ENCODE measurements around the gene CAMK1D. TPM values are rescaled to one million over a fixed set of nuclear protein-coding genes. Genes with fewer than 3 reads are reported as not detected.
A peak's percentile ranks its signal among the peaks of the same experiment; 100 is the strongest.
"Not testable (repeated sequence)": the region's sequence is repeated elsewhere in the genome, so short reads cannot be mapped to it uniquely, and the experiment has no call there.

Gene CAMK1D
- total RNA-seq (2014; rRNA removed; shearing (Covaris generic)) = 3.8 and 3.9 TPM in 2 replicates

GRCh38 chr10:12348870-12349628 lies at the start of gene CAMK1D:
Gene CAMK1D, plus strand, starts transcription at chr10:12349547.
- H3K9me3 ChIP-seq (replicated peaks) = no peaks in the 10 kb centered on the region; the same call in 1 of the 2 replicates
- DNase-seq (ENCODE audit: low read depth in 1 of 2, low spot score in 2 of 2) = peak; percentile 70 to 84
- H3K27ac ChIP-seq = peak within 1 kb of the TSS; percentile 80
- H3K4me3 ChIP-seq = peak within 1 kb of the TSS; percentile 76
- no peaks in the 10 kb centered on the region for H3K27me3 ChIP-seq (replicated peaks)
- H3K36me3 ChIP-seq = peaks cover 4% of the 10 kb centered on the region; the same call in 1 of the 2 replicates
- H3K4me1 ChIP-seq (replicated peaks) = peaks cover 17% of the 10 kb centered on the region

GRCh38 chr10:12301036-12301435 lies 48.3 kb upstream of the CAMK1D start:
- DNase-seq (ENCODE audit: low read depth in 1 of 2, low spot score in 2 of 2); H3K27me3 ChIP-seq (replicated peaks); H3K36me3 ChIP-seq; H3K9me3 ChIP-seq (replicated peaks); H3K4me3 ChIP-seq; H3K27ac ChIP-seq; H3K4me1 ChIP-seq (replicated peaks): not testable (repeated sequence)

DNA sequence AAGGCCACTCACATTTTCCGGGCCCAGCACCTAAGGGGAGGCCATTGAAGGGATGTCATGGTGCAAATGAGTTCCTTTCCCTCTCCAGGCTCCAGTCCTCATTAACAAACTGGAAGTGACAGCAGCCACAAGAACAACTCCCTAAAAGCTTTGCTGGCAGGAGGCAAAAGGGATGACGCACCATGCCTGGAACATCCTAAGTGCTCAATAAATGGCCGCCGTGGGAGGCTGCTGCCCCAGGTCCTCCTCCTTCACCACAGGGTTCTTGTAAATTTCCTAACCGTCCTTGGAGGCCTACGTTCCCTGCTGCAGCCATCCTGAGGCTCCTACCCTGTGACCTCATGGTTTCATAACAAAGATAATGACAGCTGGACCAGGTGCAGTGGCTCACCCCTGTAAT lies 41.3 kb upstream of the CAMK1D start:
- Histone ChIP-seq H3K27ac (no peak overlapping the region), H3K4me1 (replicated peaks) (no peaks in the 10 kb centered on the region), H3K4me3 (no peak overlapping the region), H3K27me3 (replicated peaks) (no peaks in the 10 kb centered on the region), H3K36me3 (no peaks in the 10 kb centered on the region), H3K9me3 (replicated peaks) (no peaks in the 10 kb centered on the region)
- no peak for DNase-seq (ENCODE audit: low read depth in 1 of 2, low spot score in 2 of 2)

GRCh38 chr10:12308736-12309375 lies 40.5 kb upstream of the CAMK1D start:
- H3K9me3 ChIP-seq (replicated peaks) = no peaks in the 10 kb centered on the region
- no peaks in the 10 kb centered on the region for H3K4me1 ChIP-seq (replicated peaks)
- no peak overlapping the region for H3K27ac ChIP-seq
- no peak for DNase-seq (ENCODE audit: low read depth in 1 of 2, low spot score in 2 of 2)
- H3K36me3 ChIP-seq = no peaks in the 10 kb centered on the region
- H3K4me3 ChIP-seq = no peak overlapping the region
- H3K27me3 ChIP-seq (replicated peaks) = no peaks in the 10 kb centered on the region

DNA sequence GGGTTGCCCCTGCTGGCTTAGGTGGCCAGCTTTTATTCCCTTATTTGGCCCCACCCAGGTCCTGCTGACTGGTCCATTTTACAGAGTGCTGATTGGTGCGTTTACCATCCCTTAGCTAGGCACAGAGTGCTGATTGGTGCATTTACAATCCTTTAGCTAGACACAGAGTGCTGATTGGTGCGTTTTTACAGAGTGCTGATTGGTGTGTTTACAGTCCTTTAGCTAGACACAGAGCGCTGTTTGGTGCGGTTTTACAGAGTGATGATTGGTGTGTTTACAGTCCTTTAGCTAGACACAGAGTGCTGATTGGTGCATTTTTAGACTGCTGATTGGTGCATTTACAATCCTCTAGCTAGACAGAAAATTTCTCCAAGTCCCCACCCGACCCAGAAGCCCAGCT lies 39.6 kb upstream of the CAMK1D start:
- H3K27me3 ChIP-seq (replicated peaks); H3K4me3 ChIP-seq; H3K9me3 ChIP-seq (replicated peaks); H3K36me3 ChIP-seq; DNase-seq (ENCODE audit: low read depth in 1 of 2, low spot score in 2 of 2); H3K27ac ChIP-seq; H3K4me1 ChIP-seq (replicated peaks): not testable (repeated sequence)

GRCh38 chr10:12314836-12315235 lies 34.5 kb upstream of the CAMK1D start:
- Histone ChIP-seq H3K9me3 (replicated peaks) (no peaks in the 10 kb centered on the region), H3K4me3 (no peak overlapping the region), H3K27me3 (replicated peaks) (no peaks in the 10 kb centered on the region), H3K4me1 (replicated peaks) (no peaks in the 10 kb centered on the region), H3K36me3 (no peaks in the 10 kb centered on the region), H3K27ac (no peak overlapping the region)
- DNase-seq (ENCODE audit: low read depth in 1 of 2, low spot score in 2 of 2) = no peak

GRCh38 chr10:12319076-12319475 lies 30.3 kb upstream of the CAMK1D start:
- Histone ChIP-seq H3K4me1 (replicated peaks) (no peaks in the 10 kb centered on the region), H3K4me3 (no peak overlapping the region), H3K27me3 (replicated peaks) (no peaks in the 10 kb centered on the region), H3K36me3 (no peaks in the 10 kb centered on the region), H3K9me3 (replicated peaks) (no peaks in the 10 kb centered on the region), H3K27ac (no peak overlapping the region)
- no peak for DNase-seq (ENCODE audit: low read depth in 1 of 2, low spot score in 2 of 2)

DNA sequence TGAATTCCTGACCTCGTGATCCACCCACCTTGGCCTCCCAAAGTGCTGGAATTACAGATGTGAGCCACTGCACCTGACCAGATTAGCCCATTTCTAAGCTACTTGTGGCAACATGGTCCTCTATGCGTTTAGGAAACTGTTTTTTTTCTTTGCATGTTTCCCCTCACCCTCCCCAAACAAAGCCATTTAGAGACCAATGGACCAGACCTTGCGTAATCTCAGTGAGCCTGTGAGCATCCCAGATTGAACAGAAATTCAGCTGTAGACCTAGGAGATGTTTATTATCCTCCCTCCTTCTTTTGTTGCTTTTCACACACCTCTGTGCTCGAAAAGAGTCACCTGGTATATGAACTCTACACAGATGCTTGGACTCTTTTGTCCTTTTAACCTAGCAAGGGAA lies 28.5 kb upstream of the CAMK1D start:
- Histone ChIP-seq H3K4me1 (replicated peaks) (no peaks in the 10 kb centered on the region), H3K4me3 (no peak overlapping the region), H3K36me3 (no peaks in the 10 kb centered on the region), H3K9me3 (replicated peaks) (no peaks in the 10 kb centered on the region), H3K27ac (no peak overlapping the region), H3K27me3 (replicated peaks) (no peaks in the 10 kb centered on the region)
- no peak for DNase-seq (ENCODE audit: low read depth in 1 of 2, low spot score in 2 of 2)

DNA sequence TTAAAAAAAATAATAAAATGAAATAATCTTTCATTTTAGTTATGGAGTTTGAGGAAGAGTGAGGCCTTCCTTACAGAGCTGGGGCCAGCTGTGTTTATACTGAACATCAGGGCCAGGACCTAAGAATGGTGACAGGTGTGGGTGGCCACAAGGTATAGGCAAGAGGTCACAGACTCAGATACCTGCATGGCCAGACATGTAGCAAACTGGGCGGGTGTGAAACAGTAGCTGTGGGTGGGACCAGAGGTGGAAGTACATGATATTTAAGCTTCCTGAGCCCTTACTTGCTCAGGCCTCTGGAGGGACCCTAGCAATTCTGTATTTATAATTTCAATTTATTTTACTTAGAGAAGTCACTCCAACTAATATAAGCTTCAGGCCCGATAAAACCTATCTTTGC lies 27.7 kb upstream of the CAMK1D start:
- Histone ChIP-seq H3K27me3 (replicated peaks) (no peaks in the 10 kb centered on the region), H3K36me3 (no peaks in the 10 kb centered on the region), H3K4me3 (no peak overlapping the region), H3K4me1 (replicated peaks) (no peaks in the 10 kb centered on the region), H3K27ac (no peak overlapping the region), H3K9me3 (replicated peaks) (no peaks in the 10 kb centered on the region)
- DNase-seq (ENCODE audit: low read depth in 1 of 2, low spot score in 2 of 2) = no peak

GRCh38 chr10:12322583-12323131 lies 26.7 kb upstream of the CAMK1D start:
- no peaks in the 10 kb centered on the region for H3K27me3 ChIP-seq (replicated peaks)
- no peak overlapping the region for H3K4me3 ChIP-seq
- no peak overlapping the region for H3K27ac ChIP-seq
- no peaks in the 10 kb centered on the region for H3K9me3 ChIP-seq (replicated peaks)
- no peak for DNase-seq (ENCODE audit: low read depth in 1 of 2, low spot score in 2 of 2)
- no peaks in the 10 kb centered on the region for H3K36me3 ChIP-seq
- H3K4me1 ChIP-seq (replicated peaks) = no peaks in the 10 kb centered on the region

DNA sequence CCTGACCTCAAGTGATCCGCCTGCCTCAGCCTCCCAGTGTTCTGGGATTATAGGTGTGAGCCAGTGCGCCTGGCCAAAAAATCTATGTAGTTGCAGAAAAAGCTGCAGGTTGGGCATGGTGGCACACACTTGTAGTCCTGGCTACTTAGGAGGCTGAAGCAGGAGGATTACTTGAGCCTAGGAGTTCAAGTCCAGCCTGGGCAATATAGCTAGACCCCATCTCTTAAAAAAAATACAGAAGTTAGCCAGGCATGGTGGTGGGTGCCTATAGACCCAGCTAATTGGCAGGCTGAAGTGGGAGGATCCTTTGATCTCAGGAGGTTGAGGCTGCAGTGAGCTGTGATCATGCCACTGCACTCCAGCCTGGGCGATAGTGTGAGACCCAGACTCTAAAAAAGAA lies 24.8 kb upstream of the CAMK1D start:
- Histone ChIP-seq H3K4me3 (no peak overlapping the region), H3K4me1 (replicated peaks) (peaks cover 5% of the 10 kb centered on the region), H3K27ac (no peak overlapping the region), H3K27me3 (replicated peaks) (no peaks in the 10 kb centered on the region), H3K36me3 (no peaks in the 10 kb centered on the region), H3K9me3 (replicated peaks) (no peaks in the 10 kb centered on the region)
- no peak for DNase-seq (ENCODE audit: low read depth in 1 of 2, low spot score in 2 of 2)

DNA sequence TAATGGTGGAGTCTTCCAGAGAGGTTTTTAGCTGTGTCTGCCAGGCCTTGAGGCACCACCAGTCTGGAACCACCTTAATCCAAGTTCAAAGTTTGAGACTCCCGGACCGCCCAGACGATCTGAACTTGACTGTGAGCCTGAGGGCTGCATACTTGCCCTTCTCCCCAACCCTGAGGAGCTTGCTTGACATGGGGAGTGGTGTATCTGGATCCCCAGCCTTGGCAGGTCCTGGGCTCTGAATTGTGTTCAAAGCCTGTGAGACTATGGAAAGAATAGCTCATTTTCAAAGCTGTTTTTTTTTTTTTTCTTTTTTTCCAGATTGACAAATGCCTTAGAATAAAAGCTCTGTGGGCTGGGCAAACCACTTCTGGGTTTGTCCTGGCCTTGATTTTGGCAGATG lies 22.3 kb upstream of the CAMK1D start:
- no peak for DNase-seq (ENCODE audit: low read depth in 1 of 2, low spot score in 2 of 2)
- H3K9me3 ChIP-seq (replicated peaks) = no peaks in the 10 kb centered on the region
- peaks cover 5% of the 10 kb centered on the region for H3K4me1 ChIP-seq (replicated peaks)
- no peaks in the 10 kb centered on the region for H3K36me3 ChIP-seq
- H3K27me3 ChIP-seq (replicated peaks) = no peaks in the 10 kb centered on the region
- no peak overlapping the region for H3K4me3 ChIP-seq
- H3K27ac ChIP-seq = no peak overlapping the region

- Histone ChIP-seq H3K9me3 (replicated peaks) (no peaks in the 10 kb centered on the region), H3K36me3 (no peaks in the 10 kb centered on the region), H3K27ac (no peak overlapping the region), H3K4me3 (no peak overlapping the region), H3K27me3 (replicated peaks) (no peaks in the 10 kb centered on the region), H3K4me1 (replicated peaks) (peaks cover 6% of the 10 kb centered on the region)
- no peak for DNase-seq (ENCODE audit: low read depth in 1 of 2, low spot score in 2 of 2)
These were observed 21.9 kb upstream of the CAMK1D start for GRCh38 chr10:12327476-12327875.

DNA sequence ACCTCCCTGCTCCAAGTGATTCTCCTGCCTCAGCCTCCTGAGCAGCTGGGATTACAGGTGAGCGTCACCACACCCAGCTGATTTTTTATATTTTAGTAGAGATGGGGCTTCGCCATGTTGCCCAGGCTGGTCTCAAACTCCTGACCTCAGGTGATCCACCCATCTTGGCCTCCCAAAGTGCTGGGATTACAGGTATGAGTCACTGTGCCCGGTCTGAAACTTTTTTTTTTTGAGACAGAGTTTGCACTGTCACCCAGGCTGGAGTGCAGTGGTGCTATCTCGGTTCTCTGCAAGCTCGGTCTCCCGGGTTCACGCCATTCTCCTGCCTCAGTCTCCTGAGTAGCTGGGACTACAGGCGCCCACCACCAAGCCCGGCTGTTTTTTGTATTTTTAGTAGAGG lies 21.0 kb upstream of the CAMK1D start:
- H3K27me3 ChIP-seq (replicated peaks); H3K36me3 ChIP-seq; H3K9me3 ChIP-seq (replicated peaks); H3K4me3 ChIP-seq; DNase-seq (ENCODE audit: low read depth in 1 of 2, low spot score in 2 of 2); H3K27ac ChIP-seq: not testable (repeated sequence)
- peaks cover 14% of the 10 kb centered on the region for H3K4me1 ChIP-seq (replicated peaks)

Measured in SJSA1 (cell line).